T-cell (primary cell): Measurements from ENCODE around the gene HAVCR1. TPM values are rescaled to one million over a fixed set of nuclear protein-coding genes. Genes with fewer than 3 reads are reported as not detected.
A peak's percentile ranks its signal among the peaks of the same experiment; 100 is the strongest.
"Not testable (repeated sequence)": the region's sequence is repeated elsewhere in the genome, so short reads cannot be mapped to it uniquely, and the experiment has no call there.

Experiments used
- ATAC-seq, 4 experiments: fragments of 200-7000 bp in 3 of 4; fragments of 150-1000 bp in 1 of 4; cut with Tn5 transposase; replicated peaks in 1 of 4; 1 replicate in 3 of 4; 2 replicates in 1 of 4; pipeline ENCODE4 v1.10.0; 2021; ENCODE audit warnings: moderate library complexity in 3 of 4, mild to moderate bottlenecking in 2 of 4, moderate number of reproducible peaks in 1 of 4
- CTCF ChIA-PET, 2 donors: fragments of 300-600 bp; sonication (Branson Sonifier 250); formaldehyde crosslinking; loops; one replicate each; lab custom pipeline; 2022; ENCODE audit warnings: antibody characterized with exemption in 2 of 2; lab: Charles Lee
- POLR2A ChIA-PET, 2 donors: fragments of 300-600 bp; sonication (Branson Sonifier 250); formaldehyde crosslinking; loops; one replicate each; lab custom pipeline; 2022; ENCODE audit warnings: antibody characterized with exemption in 2 of 2; lab: Charles Lee
- DNase-seq, 35 experiments: peaks; one replicate each; pipeline versions ENCODE4 v3.0.0 to v3.0.0-alpha.2; 2013 to 2023
- H3K27ac ChIP-seq: one replicate; pipeline ENCODE4 v1.5.1; 2013; ENCODE audit warnings: low read length
- H3K27me3 ChIP-seq, 2 experiments: replicated peaks in 1 of 2; 1 replicate in 1 of 2; 2 replicates in 1 of 2; pipeline versions ENCODE4 v1.6.1 to v1.7.0; 2013; ENCODE audit warnings: low read length in 1 of 2, mixed read lengths in 1 of 2; ENCODE audit not compliant: control insufficient read depth in 2 of 2, insufficient read depth in 2 of 2; ENCODE audit errors: extremely low read depth in 1 of 2
- H3K36me3 ChIP-seq, 2 donors: 1 replicate in 1 of 2; 2 replicates in 1 of 2; pipeline versions ENCODE4 v1.6.1 to v1.7.0; 2013; ENCODE audit warnings: low read length in 1 of 2; ENCODE audit not compliant: control insufficient read depth in 2 of 2, insufficient read depth in 1 of 2; ENCODE audit errors: extremely low read depth in 1 of 2
- H3K4me1 ChIP-seq, 2 experiments: 1 replicate in 1 of 2; 2 replicates in 1 of 2; pipeline versions ENCODE4 v1.6.1 to v1.7.0; 2013; ENCODE audit warnings: low read length in 2 of 2, mixed read lengths in 1 of 2; ENCODE audit not compliant: insufficient read depth in 2 of 2, control insufficient read depth in 1 of 2; ENCODE audit errors: extremely low read depth in 1 of 2
- H3K4me3 ChIP-seq, 2 donors: 1 replicate in 1 of 2; 2 replicates in 1 of 2; pipeline versions ENCODE4 v1.5.1 to v1.7.0; 2013; ENCODE audit warnings: mild to moderate bottlenecking in 2 of 2, low read length in 1 of 2, moderate library complexity in 1 of 2; ENCODE audit not compliant: control insufficient read depth in 1 of 2; ENCODE audit errors: extremely low read depth in 1 of 2
- H3K9me3 ChIP-seq: 2 replicates; pipeline ENCODE4 v1.7.0; 2013
- H3K27ac Mint-ChIP-seq, 2 donors: one replicate each; pipeline ENCODE4 v1.8.0; 2020 to 2021; ENCODE audit warnings: mild to moderate bottlenecking in 2 of 2, mixed read lengths in 2 of 2
- H3K27me3 Mint-ChIP-seq, 2 donors: one replicate each; pipeline ENCODE4 v1.8.0; 2021 to 2022; ENCODE audit warnings: mixed read lengths in 2 of 2
- H3K36me3 Mint-ChIP-seq: one replicate; pipeline ENCODE4 v1.8.0; 2021; ENCODE audit warnings: mixed read lengths
- H3K4me1 Mint-ChIP-seq, 3 donors: one replicate each; pipeline ENCODE4 v1.8.0; 2020 to 2022; ENCODE audit warnings: mixed read lengths in 3 of 3, mild to moderate bottlenecking in 1 of 3
- H3K4me3 Mint-ChIP-seq, 3 donors: one replicate each; pipeline ENCODE4 v1.8.0; 2020 to 2022; ENCODE audit warnings: mild to moderate bottlenecking in 3 of 3, mixed read lengths in 3 of 3, moderate library complexity in 3 of 3
- H3K9me3 Mint-ChIP-seq, 3 donors: one replicate each; pipeline ENCODE4 v1.8.0; 2020 to 2022; ENCODE audit warnings: mixed read lengths in 3 of 3
- WGBS: methylation state at CpG from one replicate; pipeline ENCODE4 v1.1.5; 2013; ENCODE audit warnings: missing lambda C conversion rate; ENCODE audit not compliant: insufficient coverage; 5-methylcytosine and 5-hydroxymethylcytosine counted together
- total RNA-seq, 35 experiments: library from RNA in 6 of 35; stranded (reverse) in 6 of 35; fragments of 120-200 nt in 1 of 35; gene quantifications; one replicate each; pipeline versions ENCODE4 v1.2.1 to v1.2.4 and lab custom pipeline; 2013 to 2026

The HAVCR1 gene
- total RNA-seq, 5 donors from 2014 or later (not counting 1 experiment from before 2014, with no cell fraction given), result 3.3 to 5.8 (median 5.4) TPM

DNA sequence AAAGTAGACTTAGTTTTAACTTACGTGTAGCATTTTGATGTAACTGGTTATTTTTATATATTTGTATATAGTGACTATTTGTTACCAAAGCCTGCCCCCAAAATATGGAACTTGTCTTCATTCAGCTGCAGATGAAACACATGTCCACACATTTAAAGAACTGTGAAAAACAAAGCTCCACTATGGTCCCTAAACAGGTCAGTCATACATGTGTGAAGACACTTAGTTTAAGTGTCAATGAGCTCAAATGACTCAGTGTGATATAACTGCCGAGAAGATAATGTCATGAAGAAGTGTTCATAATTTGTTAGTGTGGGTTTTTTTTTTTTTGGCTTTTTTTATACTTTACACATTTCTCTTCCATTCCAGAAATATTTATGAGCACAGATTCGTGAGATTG, 28.2 kb downstream of the HAVCR1 start:
- Histone ChIP-seq H3K9me3 (no peaks in the 10 kb centered on the region), H3K4me3 (no peak overlapping the region), H3K36me3 (no peaks in the 10 kb centered on the region), H3K4me1 (peaks cover 8 to 20% of the 10 kb centered on the region in 2 experiments), H3K27me3 (no peaks in the 10 kb centered on the region), H3K27ac (no peak overlapping the region)
- Mint-ChIP-seq H3K27me3 (no peaks in the 10 kb centered on the region), H3K36me3 (peaks cover 8% of the 10 kb centered on the region), H3K4me1 (peaks cover 8 to 39% (median 23%) of the 10 kb centered on the region in 3 donors), H3K9me3 (no peaks in the 10 kb centered on the region), H3K4me3 (no peak overlapping the region), H3K27ac (no peak overlapping the region)
- no CpG with 5 or more reads among the region's 3 CpGs for WGBS
- ATAC-seq (peak in 2 of 4 experiments; percentile 29 to 44), DNase-seq (peak in 1 of 35 experiments; percentile 19)
- CTCF ChIA-PET, result no interaction called here
- POLR2A ChIA-PET, result interaction anchor here in 1 of 2 donors (0.7 kb wide), 1 partner anchor 16 kb away, joined by 6 read pairs; no protein-coding TSS in a partner anchor

DNA sequence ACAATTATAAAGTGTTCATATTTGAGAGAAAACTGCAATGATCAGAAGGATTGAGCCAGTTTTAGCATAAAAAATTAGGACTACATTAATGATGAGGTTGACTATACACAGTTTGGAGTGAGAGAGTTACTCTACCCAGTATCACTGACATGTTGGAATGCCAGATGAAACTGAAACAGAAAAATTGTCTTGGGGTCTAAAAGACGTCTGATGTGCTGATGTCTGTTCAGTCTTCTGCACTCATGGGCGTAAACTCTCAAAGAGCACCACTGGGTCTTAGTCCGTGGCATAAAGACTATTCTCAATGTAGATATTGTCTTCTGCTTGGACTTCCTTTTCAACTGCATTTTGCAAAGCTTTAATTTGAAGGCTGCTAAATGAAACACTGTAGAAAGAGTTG, 29.5 kb downstream of the HAVCR1 start:
- H3K9me3 ChIP-seq, result no peaks in the 10 kb centered on the region
- H3K9me3 Mint-ChIP-seq, result no peaks in the 10 kb centered on the region
- peaks cover 20 to 52% (median 35%) of the 10 kb centered on the region in 3 donors for H3K4me1 Mint-ChIP-seq
- peaks cover 13 to 33% of the 10 kb centered on the region in 2 experiments for H3K4me1 ChIP-seq
- CTCF ChIA-PET, result interaction anchor here (0.6 kb wide), 2 partner anchors 142 to 690 kb away, joined by 4 read pairs; no protein-coding TSS in a partner anchor
- peak overlapping the region in 1 of 2 donors; percentile 57 for H3K27ac Mint-ChIP-seq
- H3K36me3 ChIP-seq, result no peaks in the 10 kb centered on the region
- H3K27me3 ChIP-seq, result no peaks in the 10 kb centered on the region
- peaks cover 3% of the 10 kb centered on the region for H3K36me3 Mint-ChIP-seq
- H3K27ac ChIP-seq, result no peak overlapping the region
- DNase-seq (no peak), ATAC-seq (no peak)
- no peak overlapping the region for H3K4me3 ChIP-seq
- H3K27me3 Mint-ChIP-seq, result no peaks in the 10 kb centered on the region
- POLR2A ChIA-PET, result no interaction called here
- WGBS, result 53% methylated on average over 2 of the region's 3 CpGs
- H3K4me3 Mint-ChIP-seq, result no peak overlapping the region

DNA sequence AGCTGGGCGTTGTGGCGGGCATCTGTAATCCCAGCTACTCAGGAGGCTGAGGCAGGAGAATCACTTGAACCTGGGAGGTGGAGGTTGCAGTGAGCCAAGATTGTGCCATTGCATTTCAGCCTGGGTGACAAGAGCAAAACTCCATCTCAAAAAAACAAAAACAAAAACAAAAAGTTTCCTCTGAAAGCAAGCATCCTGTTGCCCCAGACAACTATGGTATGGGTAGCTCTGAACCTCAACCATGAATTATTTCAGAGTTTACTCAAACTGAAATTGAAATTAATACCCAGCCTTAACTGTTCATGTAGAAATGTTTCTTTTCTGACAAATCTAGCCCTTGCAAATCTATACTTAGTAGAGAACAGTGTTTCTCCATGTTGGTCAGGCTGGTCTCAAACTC, 31.3 kb downstream of the HAVCR1 start:
- WGBS, result no CpG with 5 or more reads among the region's 2 CpGs
- H3K27ac ChIP-seq, H3K27ac Mint-ChIP-seq, H3K27me3 ChIP-seq, H3K4me3 ChIP-seq, ATAC-seq, H3K36me3 Mint-ChIP-seq, POLR2A ChIA-PET, DNase-seq, H3K4me3 Mint-ChIP-seq, CTCF ChIA-PET, H3K27me3 Mint-ChIP-seq, H3K9me3 ChIP-seq, H3K9me3 Mint-ChIP-seq, H3K36me3 ChIP-seq: not testable (repeated sequence)
- peaks cover 28 to 62% (median 42%) of the 10 kb centered on the region in 3 donors for H3K4me1 Mint-ChIP-seq
- H3K4me1 ChIP-seq, result peaks cover 15 to 37% of the 10 kb centered on the region in 2 experiments

DNA sequence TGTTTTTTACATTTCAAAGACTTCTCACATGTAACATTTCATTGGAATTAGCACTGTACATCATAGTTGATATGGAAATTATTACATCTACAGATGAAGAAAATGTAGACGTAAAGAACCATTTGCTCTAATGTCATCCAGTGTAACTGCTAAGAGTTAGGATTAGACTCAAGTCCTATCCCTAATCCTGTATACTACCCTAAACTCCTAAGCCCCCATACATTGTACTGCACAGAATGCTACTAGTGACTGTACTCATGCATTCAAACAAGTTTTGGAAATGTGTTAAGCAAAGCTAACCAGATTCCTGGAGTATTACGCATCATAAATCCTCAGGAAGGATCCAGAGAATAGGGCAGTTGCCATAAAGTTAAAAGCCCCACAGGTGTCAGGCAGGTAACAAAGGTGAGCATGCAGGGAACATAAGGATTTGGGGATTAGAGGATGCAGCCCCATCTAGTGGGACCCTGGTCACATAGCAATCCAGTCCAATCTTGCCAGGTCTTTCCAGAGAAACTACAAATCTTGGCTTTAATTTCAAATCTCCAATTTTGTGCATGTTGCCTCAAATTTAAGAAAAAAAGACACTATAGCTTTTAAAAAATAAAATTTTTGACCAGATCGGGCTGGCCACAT, 32.0 kb downstream of the HAVCR1 start:
- peak in 1 of 35 experiments; percentile 30 for DNase-seq
- Mint-ChIP-seq H3K27ac (no peak overlapping the region), H3K4me1 (peaks cover 28 to 64% (median 42%) of the 10 kb centered on the region in 3 donors), H3K9me3 (no peaks in the 10 kb centered on the region), H3K36me3 (no peaks in the 10 kb centered on the region), H3K27me3 (no peaks in the 10 kb centered on the region), H3K4me3 (no peak overlapping the region)
- peaks cover 15 to 37% of the 10 kb centered on the region in 2 experiments for H3K4me1 ChIP-seq
- ChIA-PET POLR2A (no interaction called here), CTCF (no interaction called here)
- H3K36me3 ChIP-seq, result no peaks in the 10 kb centered on the region
- no peak overlapping the region for H3K27ac ChIP-seq
- no peaks in the 10 kb centered on the region for H3K9me3 ChIP-seq
- ATAC-seq, result no peak
- no peaks in the 10 kb centered on the region for H3K27me3 ChIP-seq
- no peak overlapping the region for H3K4me3 ChIP-seq
- 94% methylated on average over 2 of the region's 3 CpGs for WGBS

DNA sequence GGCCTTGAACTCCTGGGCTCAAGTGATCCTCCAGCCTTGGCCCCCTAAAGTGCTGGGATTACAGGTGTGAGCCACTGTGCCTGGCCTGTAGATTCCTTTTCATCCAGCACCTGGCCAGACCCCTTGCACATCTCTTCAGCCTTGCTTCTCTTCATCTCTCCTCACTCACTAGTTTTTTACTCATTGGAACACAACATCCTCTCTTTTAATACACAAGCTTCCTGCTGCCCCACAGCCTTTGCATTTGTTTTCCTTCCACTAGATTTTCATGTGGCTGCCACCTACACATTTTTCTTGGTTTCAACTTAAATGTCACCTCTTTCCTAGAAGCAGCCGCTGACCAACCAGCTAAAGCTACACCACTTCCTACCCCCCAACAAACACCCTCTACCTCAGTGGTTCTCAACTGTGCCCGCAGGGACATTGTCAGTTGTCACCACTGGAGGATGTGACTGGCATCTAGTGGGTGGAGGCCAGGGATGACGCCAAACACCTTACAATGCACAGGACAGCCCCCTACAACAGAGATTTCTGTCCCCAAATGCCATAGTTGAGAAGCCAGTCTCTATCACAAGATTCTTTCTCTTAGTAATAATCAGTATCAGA, 33.7 kb downstream of the HAVCR1 start:
- peaks cover 15 to 29% of the 10 kb centered on the region in 2 experiments for H3K4me1 ChIP-seq
- no peak overlapping the region for H3K4me3 ChIP-seq
- Mint-ChIP-seq H3K9me3 (no peaks in the 10 kb centered on the region), H3K36me3 (no peaks in the 10 kb centered on the region), H3K27me3 (no peaks in the 10 kb centered on the region), H3K4me3 (peak overlapping the region in 1 of 3 donors; percentile 24), H3K4me1 (peaks cover 28 to 58% (median 42%) of the 10 kb centered on the region in 3 donors), H3K27ac (peak overlapping the region; percentile 77 to 90)
- DNase-seq, result peak; percentile 14 to 79 (median 61)
- 20% methylated on average over 1 of the region's 3 CpGs for WGBS
- H3K27me3 ChIP-seq, result no peaks in the 10 kb centered on the region
- H3K36me3 ChIP-seq, result no peaks in the 10 kb centered on the region
- CTCF ChIA-PET, result interaction anchor here in 1 of 2 donors (0.7 to 0.9 kb wide), 2 partner anchors 107 to 393 kb away, joined by 3 read pairs; no protein-coding TSS in a partner anchor
- peak; percentile 79 to 97 (median 92) for ATAC-seq
- H3K27ac ChIP-seq, result peak overlapping the region; percentile 55
- no peaks in the 10 kb centered on the region for H3K9me3 ChIP-seq
- POLR2A ChIA-PET, result interaction anchor here in 1 of 2 donors (0.6 to 0.7 kb wide), 2 partner anchors 28 to 53 kb away, joined by 3 read pairs; no protein-coding TSS in a partner anchor

DNA sequence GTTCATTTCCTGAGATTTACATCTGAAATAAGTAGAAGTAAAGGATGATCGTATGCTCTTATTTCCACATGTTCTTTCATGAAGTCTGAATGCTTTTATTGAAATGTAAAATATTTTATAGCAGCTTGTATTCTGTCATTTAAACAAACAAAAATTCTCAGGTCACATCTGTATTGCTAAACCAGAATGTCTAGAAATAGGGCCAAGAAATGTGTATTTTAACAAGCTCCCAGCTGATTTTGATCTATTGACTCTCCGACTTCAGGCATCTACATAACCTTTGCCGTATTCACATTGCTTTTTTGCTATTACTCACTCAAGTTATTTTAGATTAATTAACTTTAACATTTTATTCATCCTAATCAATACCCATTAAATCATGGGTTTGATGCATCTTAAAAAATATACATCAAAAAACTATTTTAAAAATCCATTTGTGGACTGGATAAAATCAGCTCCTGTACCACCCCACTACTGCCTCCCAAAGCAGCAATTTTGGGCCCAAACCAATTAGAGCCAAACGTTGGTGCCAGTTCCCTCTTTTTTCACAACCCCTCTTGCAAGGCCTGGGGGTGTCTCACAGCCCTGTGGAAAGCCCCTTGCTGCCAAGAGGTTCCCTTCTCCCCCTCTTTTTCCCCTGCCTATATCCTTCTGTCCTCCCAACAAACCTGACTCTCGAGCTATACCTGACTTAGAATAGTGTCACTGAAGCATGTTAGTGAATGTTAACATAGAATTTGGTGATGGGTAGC, 34.5 kb downstream of the HAVCR1 start:
- POLR2A ChIA-PET, result interaction anchor here in 1 of 2 donors (0.7 kb wide), 1 partner anchor 29 kb away, joined by 3 read pairs; no protein-coding TSS in a partner anchor
- no peak for DNase-seq
- ATAC-seq, result no peak
- Mint-ChIP-seq H3K9me3 (no peaks in the 10 kb centered on the region), H3K36me3 (no peaks in the 10 kb centered on the region), H3K27me3 (no peaks in the 10 kb centered on the region), H3K4me3 (peak overlapping the region in 1 of 3 donors; percentile 24), H3K27ac (peak overlapping the region; percentile 59 to 77), H3K4me1 (peaks cover 28 to 52% (median 36%) of the 10 kb centered on the region in 3 donors)
- 20% methylated on average over 1 of the region's 5 CpGs for WGBS
- Histone ChIP-seq H3K4me3 (no peak overlapping the region), H3K9me3 (no peaks in the 10 kb centered on the region), H3K27ac (peak overlapping the region; percentile 54), H3K36me3 (no peaks in the 10 kb centered on the region), H3K4me1 (peaks cover 15 to 28% of the 10 kb centered on the region in 2 experiments), H3K27me3 (no peaks in the 10 kb centered on the region)
- CTCF ChIA-PET, result no interaction called here
